T-cell (primary cell): Measurements from ENCODE around the gene PHKG2. TPM values are rescaled to one million over a fixed set of nuclear protein-coding genes. Genes with fewer than 3 reads are reported as not detected.

Experiments
- ATAC-seq, 4 experiments: fragments of 200-7000 bp in 3 of 4; fragments of 150-1000 bp in 1 of 4; cut with Tn5 transposase; replicated peaks in 1 of 4; 1 replicate in 3 of 4; 2 replicates in 1 of 4; pipeline ENCODE4 v1.10.0; 2021; ENCODE audit warnings: moderate library complexity in 3 of 4, mild to moderate bottlenecking in 2 of 4, moderate number of reproducible peaks in 1 of 4
- CTCF ChIA-PET, 2 donors: fragments of 300-600 bp; sonication (Branson Sonifier 250); formaldehyde crosslinking; loops; one replicate each; lab custom pipeline; 2022; ENCODE audit warnings: antibody characterized with exemption in 2 of 2; lab: Charles Lee
- POLR2A ChIA-PET, 2 donors: fragments of 300-600 bp; sonication (Branson Sonifier 250); formaldehyde crosslinking; loops; one replicate each; lab custom pipeline; 2022; ENCODE audit warnings: antibody characterized with exemption in 2 of 2; lab: Charles Lee
- DNase-seq, 35 experiments: peaks; one replicate each; pipeline versions ENCODE4 v3.0.0 to v3.0.0-alpha.2; 2013 to 2023
- H3K27ac ChIP-seq: one replicate; pipeline ENCODE4 v1.5.1; 2013; ENCODE audit warnings: low read length
- H3K27me3 ChIP-seq, 2 experiments: replicated peaks in 1 of 2; 1 replicate in 1 of 2; 2 replicates in 1 of 2; pipeline versions ENCODE4 v1.6.1 to v1.7.0; 2013; ENCODE audit warnings: low read length in 1 of 2, mixed read lengths in 1 of 2; ENCODE audit not compliant: control insufficient read depth in 2 of 2, insufficient read depth in 2 of 2; ENCODE audit errors: extremely low read depth in 1 of 2
- H3K36me3 ChIP-seq, 2 donors: 1 replicate in 1 of 2; 2 replicates in 1 of 2; pipeline versions ENCODE4 v1.6.1 to v1.7.0; 2013; ENCODE audit warnings: low read length in 1 of 2; ENCODE audit not compliant: control insufficient read depth in 2 of 2, insufficient read depth in 1 of 2; ENCODE audit errors: extremely low read depth in 1 of 2
- H3K4me1 ChIP-seq, 2 experiments: 1 replicate in 1 of 2; 2 replicates in 1 of 2; pipeline versions ENCODE4 v1.6.1 to v1.7.0; 2013; ENCODE audit warnings: low read length in 2 of 2, mixed read lengths in 1 of 2; ENCODE audit not compliant: insufficient read depth in 2 of 2, control insufficient read depth in 1 of 2; ENCODE audit errors: extremely low read depth in 1 of 2
- H3K4me3 ChIP-seq, 2 donors: 1 replicate in 1 of 2; 2 replicates in 1 of 2; pipeline versions ENCODE4 v1.5.1 to v1.7.0; 2013; ENCODE audit warnings: mild to moderate bottlenecking in 2 of 2, low read length in 1 of 2, moderate library complexity in 1 of 2; ENCODE audit not compliant: control insufficient read depth in 1 of 2; ENCODE audit errors: extremely low read depth in 1 of 2
- H3K9me3 ChIP-seq: 2 replicates; pipeline ENCODE4 v1.7.0; 2013
- H3K27ac Mint-ChIP-seq, 2 donors: one replicate each; pipeline ENCODE4 v1.8.0; 2020 to 2021; ENCODE audit warnings: mild to moderate bottlenecking in 2 of 2, mixed read lengths in 2 of 2
- H3K27me3 Mint-ChIP-seq, 2 donors: one replicate each; pipeline ENCODE4 v1.8.0; 2021 to 2022; ENCODE audit warnings: mixed read lengths in 2 of 2
- H3K36me3 Mint-ChIP-seq: one replicate; pipeline ENCODE4 v1.8.0; 2021; ENCODE audit warnings: mixed read lengths
- H3K4me1 Mint-ChIP-seq, 3 donors: one replicate each; pipeline ENCODE4 v1.8.0; 2020 to 2022; ENCODE audit warnings: mixed read lengths in 3 of 3, mild to moderate bottlenecking in 1 of 3
- H3K4me3 Mint-ChIP-seq, 3 donors: one replicate each; pipeline ENCODE4 v1.8.0; 2020 to 2022; ENCODE audit warnings: mild to moderate bottlenecking in 3 of 3, mixed read lengths in 3 of 3, moderate library complexity in 3 of 3
- H3K9me3 Mint-ChIP-seq, 3 donors: one replicate each; pipeline ENCODE4 v1.8.0; 2020 to 2022; ENCODE audit warnings: mixed read lengths in 3 of 3
- WGBS: methylation state at CpG from one replicate; pipeline ENCODE4 v1.1.5; 2013; ENCODE audit warnings: missing lambda C conversion rate; ENCODE audit not compliant: insufficient coverage; 5-methylcytosine and 5-hydroxymethylcytosine counted together
- total RNA-seq, 35 experiments: library from RNA in 6 of 35; stranded (reverse) in 6 of 35; fragments of 120-200 nt in 1 of 35; gene quantifications; one replicate each; pipeline versions ENCODE4 v1.2.1 to v1.2.4 and lab custom pipeline; 2013 to 2026

PHKG2 gene
- total RNA-seq, 5 donors from 2014 or later (not counting 1 experiment from before 2014, with no cell fraction given) = 36.4 to 57.8 (median 48.9) TPM

DNA sequence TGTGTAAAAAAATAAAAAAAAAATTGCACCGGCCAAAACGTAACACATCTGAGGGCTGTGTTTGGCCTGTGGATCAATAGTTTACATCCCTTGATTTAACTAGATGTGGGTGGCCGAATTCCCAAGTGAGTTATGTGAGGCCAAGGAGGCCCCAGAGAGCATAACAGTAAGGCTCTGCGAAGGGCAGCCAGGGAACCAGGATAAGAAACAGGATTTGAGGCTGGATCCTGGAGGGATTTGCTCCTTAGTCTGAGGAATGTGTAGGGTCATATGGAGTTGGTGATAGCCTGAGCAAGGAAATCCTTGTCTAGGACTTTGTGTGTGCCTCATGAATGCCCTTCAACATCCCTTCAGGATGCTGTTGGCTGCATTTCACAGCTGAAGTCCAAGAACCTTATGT lies 2.0 kb downstream of the PHKG2 start:
- ATAC-seq = no peak
- WGBS = 100% methylated on average over 4 of the region's 4 CpGs
- CTCF ChIA-PET = interaction anchor here in 1 of 2 donors (0.6 kb wide), 1 partner anchor 173 kb away, joined by 3 read pairs; the partner anchor contains the start of gene FBXL19
- Histone ChIP-seq H3K27me3 (no peaks in the 10 kb centered on the region), H3K4me3 (no peak overlapping the region), H3K27ac (no peak overlapping the region), H3K4me1 (peaks cover 0 to 18% of the 10 kb centered on the region in 2 experiments), H3K9me3 (no peaks in the 10 kb centered on the region), H3K36me3 (peaks cover 3 to 42% of the 10 kb centered on the region in 2 donors)
- POLR2A ChIA-PET = no interaction called here
- no peak for DNase-seq
- peak overlapping the region in 1 of 2 donors; percentile 39 for H3K27ac Mint-ChIP-seq
- H3K4me1 Mint-ChIP-seq = peaks cover 19 to 24% (median 23%) of the 10 kb centered on the region in 3 donors
- H3K36me3 Mint-ChIP-seq = peaks cover 29% of the 10 kb centered on the region
- no peaks in the 10 kb centered on the region for H3K27me3 Mint-ChIP-seq
- no peaks in the 10 kb centered on the region for H3K9me3 Mint-ChIP-seq
- H3K4me3 Mint-ChIP-seq = peak overlapping the region in 2 of 3 donors; percentile 75 to 82

DNA sequence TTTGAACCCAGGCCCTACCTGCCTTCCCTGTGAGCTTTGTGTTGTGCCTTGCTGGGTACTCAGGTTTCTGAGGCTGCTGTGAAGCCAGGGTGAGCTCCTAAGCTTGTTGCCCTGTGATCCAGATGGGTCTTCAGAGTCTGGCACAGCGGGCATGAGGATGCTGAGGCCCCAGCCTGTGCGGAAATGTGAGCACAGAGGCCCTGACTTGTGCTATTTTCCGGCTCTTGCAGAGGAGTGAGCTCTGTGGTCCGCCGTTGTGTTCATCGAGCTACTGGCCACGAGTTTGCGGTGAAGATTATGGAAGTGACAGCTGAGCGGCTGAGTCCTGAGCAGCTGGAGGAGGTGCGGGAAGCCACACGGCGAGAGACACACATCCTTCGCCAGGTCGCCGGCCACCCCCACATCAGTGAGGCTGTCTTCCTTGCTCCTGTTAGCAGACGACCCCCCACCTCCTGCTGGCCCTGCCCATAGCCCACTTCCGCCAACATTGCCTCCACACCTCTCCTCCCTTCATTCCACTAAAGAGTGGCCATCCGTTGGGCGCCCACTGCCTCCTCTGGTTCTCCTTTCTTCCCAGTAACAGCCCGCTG lies 2.7 kb downstream of the PHKG2 start:
- H3K4me3 Mint-ChIP-seq = peak overlapping the region in 1 of 3 donors; percentile 13
- 96% methylated on average over 20 of the region's 20 CpGs for WGBS
- H3K27me3 Mint-ChIP-seq = no peaks in the 10 kb centered on the region
- no peaks in the 10 kb centered on the region for H3K27me3 ChIP-seq
- POLR2A ChIA-PET = no interaction called here
- peaks cover 34% of the 10 kb centered on the region for H3K36me3 Mint-ChIP-seq
- CTCF ChIA-PET = no interaction called here
- DNase-seq (no peak), ATAC-seq (no peak)
- H3K4me3 ChIP-seq = no peak overlapping the region
- peaks cover 0 to 18% of the 10 kb centered on the region in 2 experiments for H3K4me1 ChIP-seq
- H3K36me3 ChIP-seq = peaks cover 5 to 45% of the 10 kb centered on the region in 2 donors
- no peaks in the 10 kb centered on the region for H3K9me3 ChIP-seq
- H3K4me1 Mint-ChIP-seq = peaks cover 19 to 24% (median 22%) of the 10 kb centered on the region in 3 donors
- H3K27ac Mint-ChIP-seq = no peak overlapping the region
- H3K27ac ChIP-seq = no peak overlapping the region
- no peaks in the 10 kb centered on the region for H3K9me3 Mint-ChIP-seq

DNA sequence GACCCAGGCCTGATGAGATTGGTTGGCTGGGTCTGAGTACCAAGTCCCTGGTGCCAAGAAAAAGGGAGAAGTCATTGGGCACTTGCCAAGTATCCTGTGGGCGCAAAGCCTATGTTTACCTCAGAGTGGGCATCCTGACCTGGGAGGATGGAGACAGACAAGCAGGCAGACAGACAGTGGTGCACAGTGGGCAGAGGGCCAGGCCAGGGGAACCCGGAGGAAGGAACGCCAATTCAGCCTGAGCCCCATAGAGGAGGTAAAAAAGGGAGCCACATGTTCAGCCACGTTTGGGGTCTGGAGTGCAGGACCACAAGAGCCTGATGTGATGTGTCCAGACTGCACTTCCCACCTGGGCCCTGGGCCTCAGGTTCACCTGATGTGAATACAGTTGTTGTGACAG lies 5.4 kb downstream of the PHKG2 start:
- CTCF ChIA-PET = no interaction called here
- Mint-ChIP-seq H3K4me3 (no peak overlapping the region), H3K9me3 (no peaks in the 10 kb centered on the region), H3K27ac (no peak overlapping the region), H3K27me3 (no peaks in the 10 kb centered on the region), H3K4me1 (peaks cover 7 to 13% (median 11%) of the 10 kb centered on the region in 3 donors), H3K36me3 (peaks cover 38% of the 10 kb centered on the region)
- H3K36me3 ChIP-seq = peaks cover 9 to 57% of the 10 kb centered on the region in 2 donors
- no peak for ATAC-seq
- H3K9me3 ChIP-seq = no peaks in the 10 kb centered on the region
- POLR2A ChIA-PET = interaction anchor here in 1 of 2 donors (0.6 kb wide), 1 partner anchor 13 kb away, joined by 3 read pairs; no protein-coding TSS in a partner anchor
- DNase-seq = no peak
- WGBS = 94% methylated on average over 4 of the region's 4 CpGs
- H3K27ac ChIP-seq = no peak overlapping the region
- H3K4me3 ChIP-seq = no peak overlapping the region
- H3K4me1 ChIP-seq = peaks cover 0 to 11% of the 10 kb centered on the region in 2 experiments
- no peaks in the 10 kb centered on the region for H3K27me3 ChIP-seq

DNA sequence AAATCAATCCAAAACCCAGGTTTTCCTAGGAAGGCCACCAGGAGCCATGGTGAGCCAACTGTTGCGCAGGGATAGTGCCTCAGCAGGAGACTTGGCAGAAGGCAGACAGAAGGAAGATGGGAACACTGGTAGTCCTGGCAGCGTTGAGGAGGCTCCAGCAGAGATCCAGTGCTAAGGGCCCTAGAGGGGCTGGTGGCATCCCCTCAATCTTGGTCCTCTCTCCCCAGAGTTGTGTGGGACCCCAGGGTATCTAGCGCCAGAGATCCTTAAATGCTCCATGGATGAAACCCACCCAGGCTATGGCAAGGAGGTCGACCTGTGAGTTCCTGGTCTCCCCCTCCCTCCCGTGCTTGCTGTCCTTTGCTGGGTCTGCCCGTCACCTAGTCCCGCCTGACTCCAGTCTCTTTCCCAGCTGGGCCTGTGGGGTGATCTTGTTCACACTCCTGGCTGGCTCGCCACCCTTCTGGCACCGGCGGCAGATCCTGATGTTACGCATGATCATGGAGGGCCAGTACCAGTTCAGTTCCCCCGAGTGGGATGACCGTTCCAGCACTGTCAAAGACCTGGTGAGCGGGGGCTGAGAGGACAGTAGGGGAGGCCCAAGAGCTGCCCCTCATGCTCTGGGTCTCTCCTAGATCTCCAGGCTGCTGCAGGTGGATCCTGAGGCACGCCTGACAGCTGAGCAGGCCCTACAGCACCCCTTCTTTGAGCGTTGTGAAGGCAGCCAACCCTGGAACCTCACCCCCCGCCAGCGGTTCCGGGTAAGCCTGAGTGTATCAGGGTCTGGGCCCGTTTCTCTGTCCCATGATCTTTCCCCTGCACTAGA lies 7.9 kb downstream of the PHKG2 start:
- Histone ChIP-seq H3K9me3 (no peaks in the 10 kb centered on the region), H3K4me3 (no peak overlapping the region), H3K27ac (no peak overlapping the region), H3K4me1 (peaks cover 0 to 10% of the 10 kb centered on the region in 2 experiments), H3K36me3 (peaks cover 6 to 51% of the 10 kb centered on the region in 2 donors), H3K27me3 (no peaks in the 10 kb centered on the region)
- no peaks in the 10 kb centered on the region for H3K9me3 Mint-ChIP-seq
- no peak overlapping the region for H3K27ac Mint-ChIP-seq
- 92% methylated on average over 20 of the region's 20 CpGs for WGBS
- no peak overlapping the region for H3K4me3 Mint-ChIP-seq
- POLR2A ChIA-PET = no interaction called here
- CTCF ChIA-PET = no interaction called here
- ATAC-seq = no peak
- peaks cover 8 to 11% (median 9%) of the 10 kb centered on the region in 3 donors for H3K4me1 Mint-ChIP-seq
- no peak for DNase-seq
- H3K27me3 Mint-ChIP-seq = no peaks in the 10 kb centered on the region
- H3K36me3 Mint-ChIP-seq = peaks cover 27% of the 10 kb centered on the region

DNA sequence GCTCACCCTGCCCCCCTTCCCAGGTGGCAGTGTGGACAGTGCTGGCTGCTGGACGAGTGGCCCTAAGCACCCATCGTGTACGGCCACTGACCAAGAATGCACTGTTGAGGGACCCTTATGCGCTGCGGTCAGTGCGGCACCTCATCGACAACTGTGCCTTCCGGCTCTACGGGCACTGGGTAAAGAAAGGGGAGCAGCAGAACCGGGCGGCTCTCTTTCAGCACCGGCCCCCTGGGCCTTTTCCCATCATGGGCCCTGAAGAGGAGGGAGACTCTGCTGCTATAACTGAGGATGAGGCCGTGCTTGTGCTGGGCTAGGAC lies 8.5 kb downstream of the PHKG2 start:
- H3K4me3 ChIP-seq = no peak overlapping the region
- no peak overlapping the region for H3K27ac Mint-ChIP-seq
- no peak overlapping the region for H3K4me3 Mint-ChIP-seq
- ChIA-PET CTCF (no interaction called here), POLR2A (no interaction called here)
- H3K9me3 ChIP-seq = no peaks in the 10 kb centered on the region
- H3K4me1 Mint-ChIP-seq = peaks cover 9 to 13% (median 10%) of the 10 kb centered on the region in 3 donors
- H3K27ac ChIP-seq = no peak overlapping the region
- H3K4me1 ChIP-seq = peaks cover 0 to 14% of the 10 kb centered on the region in 2 experiments
- peaks cover 6 to 46% of the 10 kb centered on the region in 2 donors for H3K36me3 ChIP-seq
- H3K27me3 ChIP-seq = no peaks in the 10 kb centered on the region
- H3K9me3 Mint-ChIP-seq = no peaks in the 10 kb centered on the region
- 98% methylated on average over 6 of the region's 13 CpGs for WGBS
- peaks cover 22% of the 10 kb centered on the region for H3K36me3 Mint-ChIP-seq
- DNase-seq (no peak), ATAC-seq (no peak)
- H3K27me3 Mint-ChIP-seq = no peaks in the 10 kb centered on the region

DNA sequence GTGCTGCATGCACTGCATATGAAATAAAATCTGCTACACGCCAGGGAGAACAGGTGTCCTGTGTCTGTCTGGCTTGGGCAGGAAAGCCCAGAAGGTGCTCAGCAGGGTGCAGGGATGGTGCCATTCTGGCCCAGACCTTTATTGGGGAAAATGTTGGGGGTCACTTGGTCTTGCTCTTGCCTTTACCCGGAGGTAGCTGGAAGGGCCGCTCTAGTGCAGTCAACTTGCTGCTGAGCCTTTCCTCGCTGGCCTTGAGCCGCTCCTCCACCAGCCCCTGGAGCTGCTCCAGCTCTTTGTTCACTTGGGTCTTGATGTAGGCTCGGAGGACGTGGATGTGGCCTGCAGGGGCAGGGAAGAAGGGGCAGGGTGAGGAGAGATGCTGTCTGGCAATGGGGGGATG lies 9.1 kb downstream of the PHKG2 start:
- DNase-seq = no peak
- Mint-ChIP-seq H3K4me1 (peaks cover 14 to 19% (median 16%) of the 10 kb centered on the region in 3 donors), H3K27me3 (no peaks in the 10 kb centered on the region), H3K4me3 (no peak overlapping the region), H3K36me3 (peaks cover 21% of the 10 kb centered on the region), H3K27ac (no peak overlapping the region), H3K9me3 (no peaks in the 10 kb centered on the region)
- ChIA-PET CTCF (no interaction called here), POLR2A (no interaction called here)
- Histone ChIP-seq H3K4me3 (no peak overlapping the region), H3K4me1 (peaks cover 0 to 15% of the 10 kb centered on the region in 2 experiments), H3K27ac (no peak overlapping the region), H3K27me3 (no peaks in the 10 kb centered on the region), H3K36me3 (peaks cover 6 to 44% of the 10 kb centered on the region in 2 donors), H3K9me3 (no peaks in the 10 kb centered on the region)
- ATAC-seq = no peak
- 99% methylated on average over 7 of the region's 7 CpGs for WGBS
